Upper lobe of left lung (tissue), 6 donors: ENCODE measurements around the gene GRXCR2. TPM values are rescaled to one million over a fixed set of nuclear protein-coding genes. Genes with fewer than 3 reads are reported as not detected.
A peak's percentile ranks its signal among the peaks of the same experiment; 100 is the strongest.

Experiments
- ATAC-seq, 2 donors: fragments of 200-7000 bp; cut with Tn5 transposase; one replicate each; pipeline ENCODE4 v1.9.1; 2022; ENCODE audit warnings: mild to moderate bottlenecking in 2 of 2, moderate library complexity in 2 of 2; ENCODE audit not compliant: low FRiP score in 2 of 2
- DNase-seq, 2 donors: peaks; one replicate each; pipeline ENCODE4 v3.0.0-alpha.2; 2019 to 2020
- H3K27ac ChIP-seq, 4 donors: fragments of 200-600 bp; sonication (generic); one replicate each; pipeline ENCODE4 v1.5.1; 2016 to 2019
- H3K27me3 ChIP-seq, 4 donors: fragments of 200-600 bp; sonication (generic); one replicate each; pipeline ENCODE4 v1.5.1; 2017 to 2019
- H3K36me3 ChIP-seq, 4 donors: fragments of 200-600 bp; sonication (generic); one replicate each; pipeline ENCODE4 v1.5.1; 2016 to 2019
- H3K4me1 ChIP-seq, 4 donors: fragments of 200-600 bp; sonication (generic); one replicate each; pipeline ENCODE4 v1.5.1; 2018 to 2019
- H3K4me3 ChIP-seq, 4 donors: fragments of 200-600 bp; sonication (generic); one replicate each; pipeline ENCODE4 v1.5.1; 2017 to 2019; ENCODE audit warnings: mild to moderate bottlenecking in 2 of 4, moderate library complexity in 1 of 4
- H3K9me3 ChIP-seq, 4 donors: fragments of 200-600 bp; sonication (generic); one replicate each; pipeline ENCODE4 v1.5.1; 2018 to 2019
- CTCF ChIP-seq, 6 experiments: fragments of 450-650 bp in 4 of 6; fragments of 200-600 bp in 2 of 6; sonication (generic) in 2 of 6; IDR thresholded peaks; one replicate each; pipeline ENCODE4 v1.5.1; 2016 to 2019; ENCODE audit warnings: antibody characterized with exemption in 6 of 6
- EP300 ChIP-seq, 4 donors: sonication (generic); formaldehyde crosslinking; IDR thresholded peaks; one replicate each; pipeline ENCODE4 v1.5.1; 2017; ENCODE audit warnings: antibody characterized with exemption in 4 of 4, control low read depth in 2 of 4
- POLR2A ChIP-seq, 4 donors: fragments of 450-650 bp; IDR thresholded peaks; one replicate each; pipeline ENCODE4 v1.5.1; 2016 to 2017; ENCODE audit warnings: antibody characterized with exemption in 4 of 4, mild to moderate bottlenecking in 2 of 4
- POLR2AphosphoS5 ChIP-seq, 2 donors: sonication (generic); formaldehyde crosslinking; IDR thresholded peaks; one replicate each; pipeline ENCODE4 v1.5.1; 2017; ENCODE audit warnings: antibody characterized with exemption in 2 of 2
- WGBS, 2 donors: methylation state at CpG; one replicate each; pipeline ENCODE4 v1.1.5; 2017 to 2018; 5-methylcytosine and 5-hydroxymethylcytosine counted together
- total RNA-seq, 6 donors: library from RNA; depleted of rRNA in 4 of 6; stranded (reverse); fragments of >200 nt in 4 of 6; gene quantifications; one replicate each; pipeline versions ENCODE4 v1.1.0 to v1.2.1, GENCODE V29; 2016 to 2021
- donor health status: DM: no; HTN: no; CAD: no; lungs with moderate emphysema.
- donor health status: DM: no; HTN: yes; CAD: no; lungs with severe emphysema.

Gene GRXCR2
- total RNA-seq, 6 donors from 2014 or later, result not detected

GRCh38 chr5:145829708-145830361, 43.0 kb downstream of the GRXCR2 start:
- H3K4me3 ChIP-seq, result no peak overlapping the region
- no peak for TF ChIP-seq CTCF (IDR thresholded peaks at IDR 0.05)
- TF ChIP-seq EP300 (IDR thresholded peaks at IDR 0.05), result no peak
- TF ChIP-seq POLR2AphosphoS5 (IDR thresholded peaks at IDR 0.05), result no peak
- no peak for TF ChIP-seq POLR2A (IDR thresholded peaks at IDR 0.05)
- H3K27ac ChIP-seq, result no peak overlapping the region
- ATAC-seq, result no peak
- no peak for DNase-seq
- no peaks in the 10 kb centered on the region for H3K36me3 ChIP-seq
- H3K4me1 ChIP-seq, result peaks cover 9 to 27% (median 16%) of the 10 kb centered on the region in 4 donors
- no peaks in the 10 kb centered on the region for H3K27me3 ChIP-seq
- no peaks in the 10 kb centered on the region for H3K9me3 ChIP-seq

GRCh38 chr5:145826895-145827674, 45.7 kb downstream of the GRXCR2 start:
- no peak for TF ChIP-seq CTCF (IDR thresholded peaks at IDR 0.05)
- no peak for TF ChIP-seq POLR2AphosphoS5 (IDR thresholded peaks at IDR 0.05)
- TF ChIP-seq EP300 (IDR thresholded peaks at IDR 0.05), result no peak
- TF ChIP-seq POLR2A (IDR thresholded peaks at IDR 0.05), result no peak
- H3K4me1 ChIP-seq, result peaks cover 6 to 20% (median 14%) of the 10 kb centered on the region in 4 donors
- WGBS, 2 donors, result 57 to 61% methylated on average over 8 of the region's 8 CpGs
- no peak overlapping the region for H3K27ac ChIP-seq
- no peaks in the 10 kb centered on the region for H3K9me3 ChIP-seq
- DNase-seq, result no peak
- ATAC-seq, result no peak
- H3K36me3 ChIP-seq, result no peaks in the 10 kb centered on the region
- H3K27me3 ChIP-seq, result no peaks in the 10 kb centered on the region
- H3K4me3 ChIP-seq, result no peak overlapping the region

GRCh38 chr5:145825751-145826180, 47.0 kb downstream of the GRXCR2 start:
- no peak for TF ChIP-seq POLR2AphosphoS5 (IDR thresholded peaks at IDR 0.05)
- TF ChIP-seq CTCF (IDR thresholded peaks at IDR 0.05), result peak in 5 of 6 experiments; percentile 46 to 72 (median 62)
- 60 to 67% methylated on average over 3 of the region's 3 CpGs for WGBS, 2 donors
- Histone ChIP-seq H3K27me3 (no peaks in the 10 kb centered on the region), H3K9me3 (no peaks in the 10 kb centered on the region), H3K4me3 (no peak overlapping the region), H3K4me1 (peaks cover 2 to 17% (median 10%) of the 10 kb centered on the region in 4 donors), H3K27ac (no peak overlapping the region), H3K36me3 (no peaks in the 10 kb centered on the region)
- DNase-seq (no peak), ATAC-seq (peak in 1 of 2 donors; percentile 68)

GRCh38 chr5:145824040-145824439, 48.8 kb downstream of the GRXCR2 start:
- Histone ChIP-seq H3K9me3 (no peaks in the 10 kb centered on the region), H3K27me3 (no peaks in the 10 kb centered on the region), H3K36me3 (no peaks in the 10 kb centered on the region), H3K4me3 (no peak overlapping the region), H3K27ac (no peak overlapping the region), H3K4me1 (peaks cover 0 to 5% (median 3%) of the 10 kb centered on the region in 4 donors)
- WGBS, 2 donors, result 42 to 55% methylated on average over 4 of the region's 4 CpGs
- DNase-seq (no peak), ATAC-seq (no peak)
- no peak for TF ChIP-seq EP300 (IDR thresholded peaks at IDR 0.05)
- no peak for TF ChIP-seq POLR2AphosphoS5 (IDR thresholded peaks at IDR 0.05)
- TF ChIP-seq CTCF (IDR thresholded peaks at IDR 0.05), result no peak
- TF ChIP-seq POLR2A (IDR thresholded peaks at IDR 0.05), result no peak
